ENCODE measurements around the gene MED12L.

GRCh38 chr3:151278230-151278629 is 192.8 kb downstream of the MED12L start, which contains the start of gene P2RY14:
- TF ChIP-seq, protein P1, sequence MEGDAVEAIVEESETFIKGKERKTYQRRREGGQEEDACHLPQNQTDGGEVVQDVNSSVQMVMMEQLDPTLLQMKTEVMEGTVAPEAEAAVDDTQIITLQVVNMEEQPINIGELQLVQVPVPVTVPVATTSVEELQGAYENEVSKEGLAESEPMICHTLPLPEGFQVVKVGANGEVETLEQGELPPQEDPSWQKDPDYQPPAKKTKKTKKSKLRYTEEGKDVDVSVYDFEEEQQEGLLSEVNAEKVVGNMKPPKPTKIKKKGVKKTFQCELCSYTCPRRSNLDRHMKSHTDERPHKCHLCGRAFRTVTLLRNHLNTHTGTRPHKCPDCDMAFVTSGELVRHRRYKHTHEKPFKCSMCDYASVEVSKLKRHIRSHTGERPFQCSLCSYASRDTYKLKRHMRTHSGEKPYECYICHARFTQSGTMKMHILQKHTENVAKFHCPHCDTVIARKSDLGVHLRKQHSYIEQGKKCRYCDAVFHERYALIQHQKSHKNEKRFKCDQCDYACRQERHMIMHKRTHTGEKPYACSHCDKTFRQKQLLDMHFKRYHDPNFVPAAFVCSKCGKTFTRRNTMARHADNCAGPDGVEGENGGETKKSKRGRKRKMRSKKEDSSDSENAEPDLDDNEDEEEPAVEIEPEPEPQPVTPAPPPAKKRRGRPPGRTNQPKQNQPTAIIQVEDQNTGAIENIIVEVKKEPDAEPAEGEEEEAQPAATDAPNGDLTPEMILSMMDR (conservative IDR thresholded peaks at IDR 0.05; ENCODE audit: low read length) = no peak
- TF ChIP-seq EZH2phosphoT487 (IDR thresholded peaks at IDR 0.05; ENCODE audit: borderline replicate concordance) = no peak

Data from Loucy (cell line).